OCI-LY3 (cell line): ENCODE data around the gene OMA1.

Source experiments
- CTCF ChIP-seq: fragments of 200-600, 300-600 bp; sonication (generic); IDR thresholded peaks from 2 replicates; pipeline ENCODE4 v1.5.1; 2014; ENCODE audit warnings: antibody characterized with exemption, low read length, low read depth
- EZH2phosphoT487 ChIP-seq: fragments of 200-600 bp; shearing (Covaris generic); IDR thresholded peaks from 2 replicates; pipeline ENCODE4 v1.6.1; 2018; ENCODE audit warnings: antibody characterized with exemption, mixed run types, low read depth

GRCh38 chr1:58465825-58466629, 80.5 kb downstream of the OMA1 start:
- no peak for TF ChIP-seq EZH2phosphoT487
- no peak for TF ChIP-seq CTCF
